HG03342 (cell line): Measurements from ENCODE around the gene HTR3B.
"Not testable (repeated sequence)": the region's sequence is repeated elsewhere in the genome, so short reads cannot be mapped to it uniquely, and the experiment has no call there.

Experiments
- ATAC-seq: cut with Tn5 transposase; IDR thresholded peaks from one replicate; pipeline ENCODE4 v1.9.1; 2021; ENCODE audit warnings: mild to moderate bottlenecking, moderate library complexity; ENCODE audit not compliant: unreplicated experiment

Gene HTR3B

DNA sequence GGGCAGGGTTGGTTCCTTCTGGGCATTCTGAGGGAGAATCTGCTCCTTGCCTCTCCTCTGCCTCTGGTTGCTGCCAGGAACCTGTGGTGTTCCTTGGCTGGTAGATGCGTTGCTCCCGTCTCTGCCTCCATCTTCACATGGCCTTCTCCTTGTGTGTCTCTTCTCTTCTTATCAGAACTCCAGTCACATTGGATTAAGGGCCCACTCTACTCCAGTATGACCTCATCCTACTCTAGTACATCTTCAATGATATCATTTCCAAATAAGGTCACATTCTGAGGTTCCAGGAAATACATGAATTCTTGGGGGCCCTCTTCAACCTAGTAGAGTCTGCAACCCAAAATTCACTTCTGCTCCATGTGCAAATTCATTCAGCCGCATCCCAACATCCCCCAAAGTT is 33.3 kb downstream of the HTR3B start:
- no peak for ATAC-seq

DNA sequence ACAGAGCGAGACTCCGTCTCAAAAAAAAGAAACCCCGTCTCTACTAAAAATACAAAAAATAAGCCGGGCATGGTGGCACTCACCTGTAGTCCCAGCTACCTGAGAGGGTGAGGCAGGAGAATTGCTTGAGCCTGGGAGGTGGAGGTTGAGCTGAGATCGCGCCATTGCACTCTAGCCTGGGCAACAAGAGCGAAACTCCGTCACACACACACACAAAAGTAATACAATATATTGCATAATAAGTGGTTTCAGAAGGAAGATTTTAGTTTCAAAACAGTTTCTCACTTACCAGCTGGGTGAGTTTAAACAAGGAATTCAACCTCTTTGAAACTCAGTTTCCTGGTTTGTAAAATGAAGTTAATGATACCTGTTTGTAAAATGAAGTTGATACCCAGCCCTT is 37.7 kb downstream of the HTR3B start:
- no peak for ATAC-seq

DNA sequence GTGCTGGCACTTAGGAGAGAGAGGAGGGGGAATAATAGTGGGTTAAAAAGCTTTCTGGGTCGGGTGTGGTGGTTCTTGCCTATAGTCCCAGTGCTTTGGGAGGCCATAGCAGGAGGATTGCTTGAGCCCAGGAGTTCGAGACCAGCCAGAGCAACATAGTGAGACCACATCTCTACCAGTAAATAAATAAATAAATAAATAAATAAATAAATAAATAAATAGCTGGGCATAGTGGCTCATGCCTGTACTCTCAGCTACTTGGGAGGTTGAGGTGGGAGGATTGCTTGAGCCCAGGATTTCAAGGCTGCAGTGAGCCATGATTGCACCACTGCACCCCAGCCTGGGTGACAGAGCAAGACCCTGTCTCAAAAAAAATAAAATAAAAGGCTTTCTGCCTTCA is 41.6 kb downstream of the HTR3B start:
- not testable (repeated sequence) for ATAC-seq

GRCh38 chr11:113947994-113948393 is 43.4 kb downstream of the HTR3B start:
- no peak for ATAC-seq

DNA sequence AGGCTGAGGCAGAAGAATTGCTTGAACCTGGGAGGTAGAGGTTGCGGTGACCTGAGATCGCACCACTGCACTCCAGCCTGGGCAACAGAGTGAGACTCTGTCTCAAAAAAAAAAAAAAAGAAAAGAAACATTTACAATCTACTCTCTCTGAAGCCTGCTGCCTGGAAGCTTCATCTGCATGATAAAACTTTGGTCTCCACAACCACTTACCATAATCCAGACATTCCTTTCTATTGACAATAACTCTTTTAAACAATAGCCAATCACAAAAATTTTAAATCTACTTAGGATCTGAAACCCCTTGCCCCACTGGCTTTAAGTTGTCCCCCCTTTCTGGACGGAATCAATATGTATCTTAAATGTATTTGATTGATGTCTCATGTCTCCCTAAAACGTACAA is 45.3 kb downstream of the HTR3B start:
- no peak for ATAC-seq

- no peak for ATAC-seq
Measured at GRCh38 chr11:113951537-113951936, 46.9 kb downstream of the HTR3B start.

GRCh38 chr11:113952070-113952469 is 47.5 kb downstream of the HTR3B start:
- no peak for ATAC-seq

DNA sequence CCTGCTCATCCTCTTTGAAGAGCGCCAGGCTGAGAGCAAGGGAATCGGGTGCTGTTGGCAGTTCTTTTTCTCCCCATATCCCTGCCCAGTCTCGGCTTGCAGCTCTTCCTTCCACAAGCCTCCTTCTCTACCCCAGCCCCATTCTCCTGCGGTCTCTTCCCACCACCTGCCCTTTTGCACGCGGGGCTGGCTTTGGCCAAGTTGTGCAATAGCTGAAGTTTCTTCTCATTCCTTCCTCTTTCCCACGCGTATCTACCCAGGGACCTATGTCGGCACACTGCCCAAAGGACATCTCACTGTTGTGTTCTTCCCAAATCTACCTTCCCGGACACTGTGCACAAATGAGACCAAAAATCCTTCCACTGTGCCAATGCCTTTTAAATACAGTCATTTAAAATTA is 48.0 kb downstream of the HTR3B start:
- ATAC-seq, result no peak

GRCh38 chr11:113954235-113954634 is 49.6 kb downstream of the HTR3B start:
- no peak for ATAC-seq

DNA sequence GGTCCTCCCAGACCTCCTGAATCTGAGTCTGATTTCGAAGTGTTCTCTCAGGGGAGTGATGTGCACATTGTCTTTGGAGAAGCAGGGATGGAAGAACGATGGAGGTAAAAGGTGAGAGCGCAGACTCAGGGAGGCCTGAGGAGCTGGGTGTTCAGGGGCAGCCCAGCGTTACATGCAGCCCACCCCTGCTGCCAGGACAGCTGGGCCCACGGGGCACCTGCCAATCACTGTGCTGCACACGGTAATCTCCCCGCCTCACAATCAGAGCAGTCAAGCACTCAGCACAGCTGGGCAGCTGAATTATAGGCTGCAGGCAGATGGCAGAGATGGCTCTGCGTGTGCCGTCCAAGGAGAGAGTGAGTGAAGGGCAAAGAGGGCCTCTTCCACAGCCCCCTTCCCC is 52.4 kb downstream of the HTR3B start:
- no peak for ATAC-seq

- no peak for ATAC-seq
Measured at GRCh38 chr11:113960702-113961330, 56.2 kb downstream of the HTR3B start.

DNA sequence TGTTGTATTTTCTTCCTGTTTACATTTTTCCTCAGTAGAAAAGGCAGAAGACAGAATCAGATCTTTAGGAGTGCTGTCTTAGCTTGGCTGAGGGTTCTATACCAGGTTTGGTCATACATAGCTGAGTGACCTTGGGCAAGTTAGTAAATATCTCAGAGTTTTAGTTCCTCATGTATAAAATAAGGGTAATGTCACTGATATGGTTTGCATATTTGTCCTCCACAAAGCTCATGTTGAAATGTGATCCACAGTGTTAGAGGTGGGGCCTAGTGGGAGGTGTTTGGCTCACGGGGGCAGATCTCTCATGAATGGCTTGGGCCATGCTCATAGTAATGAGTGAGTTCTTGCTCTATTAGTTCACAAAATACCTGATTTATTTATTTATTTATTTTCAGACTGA is 62.8 kb downstream of the HTR3B start:
- no peak for ATAC-seq

DNA sequence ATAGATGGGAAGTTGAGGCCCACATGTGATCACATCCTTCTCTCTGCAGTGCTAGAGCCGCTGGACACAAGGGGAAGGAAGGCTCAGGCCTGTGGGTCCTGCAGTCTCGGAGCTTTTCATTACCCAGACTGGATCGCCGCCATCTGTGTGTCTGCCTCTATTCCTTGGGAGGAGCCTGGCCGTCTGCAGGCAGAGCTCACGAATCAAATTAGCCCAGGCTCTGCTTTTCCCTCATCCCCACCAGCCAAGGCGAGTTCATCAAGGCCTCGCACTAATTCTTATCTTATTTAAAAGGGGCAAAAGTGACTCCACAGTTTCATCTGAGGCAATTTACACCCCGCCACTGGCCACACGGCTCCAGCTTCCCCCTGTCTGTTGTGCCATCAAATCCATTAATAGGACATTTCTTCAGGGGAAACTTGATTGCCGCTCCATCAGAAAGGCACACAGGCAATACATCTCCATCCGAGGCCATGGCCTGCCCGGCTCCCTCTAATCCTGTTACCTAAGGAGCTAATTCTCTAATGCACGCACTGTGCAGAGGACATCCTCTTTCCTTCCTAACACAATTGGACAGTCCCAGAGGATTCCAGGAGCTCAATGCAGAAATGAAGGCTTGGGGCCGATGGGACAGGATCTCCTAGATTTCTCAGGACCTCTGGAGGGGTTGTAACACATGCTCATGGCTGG is 67.1 kb downstream of the HTR3B start:
- no peak for ATAC-seq

- no peak for ATAC-seq
Measured at GRCh38 chr11:113974741-113975470, 70.3 kb downstream of the HTR3B start, which contains the start of gene HTR3A. TSS of gene HTR3A (plus strand) at chr11:113975108. CDS start at chr11:113975326, 218 bp downstream.

- ATAC-seq, result no peak
Measured at GRCh38 chr11:113977071-113977490, 72.5 kb downstream of the HTR3B start.

GRCh38 chr11:113977701-113978100 is 73.1 kb downstream of the HTR3B start:
- no peak for ATAC-seq

- no peak for ATAC-seq
Measured at GRCh38 chr11:113979431-113979830, 74.8 kb downstream of the HTR3B start.

DNA sequence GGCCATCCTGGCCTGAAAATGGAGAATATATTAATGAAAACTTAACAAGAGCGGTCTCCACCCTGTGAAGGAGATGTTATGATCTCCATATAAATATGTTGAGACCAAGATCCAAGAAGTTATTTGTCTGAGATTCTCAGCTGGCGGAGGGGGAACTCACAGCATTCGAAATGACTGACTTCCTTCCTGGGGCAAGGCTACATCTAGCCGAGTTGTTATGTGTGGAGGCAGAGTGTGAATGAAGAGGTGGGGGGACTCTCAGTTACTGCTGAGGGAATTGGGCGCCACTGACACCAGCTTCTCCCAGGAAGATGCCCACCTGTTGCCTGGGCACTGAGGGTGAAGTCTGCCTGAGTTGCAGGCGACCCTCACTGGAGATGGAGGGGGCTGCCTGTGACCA is 76.2 kb downstream of the HTR3B start:
- no peak for ATAC-seq

GRCh38 chr11:113982306-113982705 is 77.7 kb downstream of the HTR3B start:
- ATAC-seq, result no peak

- ATAC-seq, result no peak
Measured at GRCh38 chr11:113984781-113985180, 80.2 kb downstream of the HTR3B start.

DNA sequence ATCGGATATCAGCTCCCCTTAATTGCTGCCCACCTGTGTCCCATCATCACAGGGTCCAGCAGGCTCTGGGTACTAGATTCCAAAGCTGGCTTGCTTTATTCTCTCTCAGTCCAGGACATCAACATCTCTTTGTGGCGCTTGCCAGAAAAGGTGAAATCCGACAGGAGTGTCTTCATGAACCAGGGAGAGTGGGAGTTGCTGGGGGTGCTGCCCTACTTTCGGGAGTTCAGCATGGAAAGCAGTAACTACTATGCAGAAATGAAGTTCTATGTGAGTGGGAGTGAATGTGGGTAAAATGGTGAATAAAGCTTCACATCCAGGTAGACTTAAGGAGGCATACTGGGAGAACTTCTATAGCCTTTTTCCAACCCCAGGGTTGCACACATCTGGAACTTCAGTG is 81.3 kb downstream of the HTR3B start:
- no peak for ATAC-seq
